Naive thymus-derived CD4-positive, alpha-beta T cell (primary cell): ENCODE results near the gene FRMD1. TPM values are rescaled to one million over a fixed set of nuclear protein-coding genes. Genes with fewer than 3 reads are reported as not detected.
A peak's percentile ranks its signal among the peaks of the same experiment; 100 is the strongest.

ENCODE experiments used
- ATAC-seq: fragments of 150-1000 bp; cut with Tn5 transposase; 2 replicates; pipeline ENCODE4 v1.10.0; 2021; ENCODE audit warnings: mild to moderate bottlenecking, moderate library complexity
- CTCF ChIA-PET: fragments of 350-600 bp; sonication (Branson Sonifier 250); formaldehyde crosslinking; loops from one replicate; lab custom pipeline; 2021; ENCODE audit warnings: antibody characterized with exemption; lab: Charles Lee
- POLR2A ChIA-PET: fragments of 350-600 bp; sonication (Branson Sonifier 250); formaldehyde crosslinking; loops from one replicate; lab custom pipeline; 2021; ENCODE audit warnings: antibody characterized with exemption, inconsistent platforms; lab: Charles Lee
- DNase-seq, 9 donors: peaks; one replicate each; pipeline versions ENCODE4 v3.0.0 to v3.0.0-alpha.2; 2020 to 2022; ENCODE audit warnings: mixed read lengths in 1 of 9
- H3K27ac ChIP-seq: one replicate; pipeline ENCODE4 v1.7.0; 2013; ENCODE audit warnings: mild to moderate bottlenecking, low read depth, low read length, moderate library complexity
- H3K27me3 ChIP-seq, 2 donors: one replicate each; pipeline ENCODE4 v1.7.0; 2013; ENCODE audit warnings: low read length in 2 of 2, mild to moderate bottlenecking in 2 of 2, moderate library complexity in 2 of 2; ENCODE audit not compliant: control insufficient read depth in 2 of 2, insufficient read depth in 2 of 2
- H3K36me3 ChIP-seq, 3 experiments: 1 replicate in 2 of 3; 2 replicates in 1 of 3; pipeline ENCODE4 v1.7.0; 2013; ENCODE audit warnings: low read length in 3 of 3, mild to moderate bottlenecking in 3 of 3, moderate library complexity in 1 of 3; ENCODE audit not compliant: insufficient read depth in 3 of 3, control insufficient read depth in 2 of 3
- H3K4me1 ChIP-seq, 2 donors: one replicate each; pipeline ENCODE4 v1.7.0; 2013; ENCODE audit warnings: low read length in 2 of 2, mild to moderate bottlenecking in 2 of 2, moderate library complexity in 1 of 2; ENCODE audit not compliant: control insufficient read depth in 2 of 2, insufficient read depth in 2 of 2
- H3K4me3 ChIP-seq: 2 replicates; pipeline ENCODE4 v1.7.0; 2013; ENCODE audit warnings: mild to moderate bottlenecking, low read length
- H3K9me3 ChIP-seq, 3 experiments: 1 replicate in 2 of 3; 2 replicates in 1 of 3; pipeline ENCODE4 v1.7.0; 2013; ENCODE audit warnings: low read length in 3 of 3; ENCODE audit not compliant: control insufficient read depth in 2 of 3
- H3K27ac Mint-ChIP-seq, 9 donors: one replicate each; pipeline ENCODE4 v1.8.0; 2020 to 2022; ENCODE audit warnings: mixed read lengths in 9 of 9, mild to moderate bottlenecking in 8 of 9, moderate library complexity in 5 of 9, inconsistent platforms in 2 of 9
- H3K27me3 Mint-ChIP-seq, 5 donors: one replicate each; pipeline ENCODE4 v1.8.0; 2021 to 2022; ENCODE audit warnings: mixed read lengths in 5 of 5, mild to moderate bottlenecking in 1 of 5
- H3K36me3 Mint-ChIP-seq, 5 donors: one replicate each; pipeline ENCODE4 v1.8.0; 2020 to 2022; ENCODE audit warnings: mixed read lengths in 5 of 5, mild to moderate bottlenecking in 3 of 5, inconsistent platforms in 1 of 5
- H3K4me1 Mint-ChIP-seq, 7 donors: one replicate each; pipeline ENCODE4 v1.8.0; 2020 to 2022; ENCODE audit warnings: mixed read lengths in 7 of 7, mild to moderate bottlenecking in 3 of 7, inconsistent platforms in 1 of 7
- H3K4me3 Mint-ChIP-seq, 10 donors: one replicate each; pipeline ENCODE4 v1.8.0; 2020 to 2022; ENCODE audit warnings: mild to moderate bottlenecking in 10 of 10, mixed read lengths in 10 of 10, moderate library complexity in 6 of 10, inconsistent platforms in 2 of 10
- H3K9me3 Mint-ChIP-seq, 11 donors: one replicate each; pipeline ENCODE4 v1.8.0; 2020 to 2022; ENCODE audit warnings: mixed read lengths in 11 of 11, mild to moderate bottlenecking in 4 of 11, inconsistent platforms in 1 of 11, moderate library complexity in 1 of 11
- intact Hi-C, 2 donors: fragments of 100-400 bp; cut with micrococcal nuclease; formaldehyde crosslinking; loops; one replicate each; pipeline ENCODE4 v1.15.1; 2023
- polyA plus RNA-seq, 2 donors: library from polyadenylated mRNA; unstranded; fragments of 300-500 nt; fragmentation: Illumina TruSeq; gene quantifications; one replicate each; pipeline ENCODE4 v1.2.3, GENCODE V29; 2021
- total RNA-seq, 6 experiments: library from RNA in 5 of 6; stranded (reverse) in 5 of 6; gene quantifications; 1 replicate in 5 of 6; 2 replicates in 1 of 6; pipeline ENCODE4 v1.2.3 and lab custom pipeline; 2021 to 2026

The FRMD1 gene
- total and polyA plus RNA-seq, 7 experiments from 2014 or later = not detected

DNA sequence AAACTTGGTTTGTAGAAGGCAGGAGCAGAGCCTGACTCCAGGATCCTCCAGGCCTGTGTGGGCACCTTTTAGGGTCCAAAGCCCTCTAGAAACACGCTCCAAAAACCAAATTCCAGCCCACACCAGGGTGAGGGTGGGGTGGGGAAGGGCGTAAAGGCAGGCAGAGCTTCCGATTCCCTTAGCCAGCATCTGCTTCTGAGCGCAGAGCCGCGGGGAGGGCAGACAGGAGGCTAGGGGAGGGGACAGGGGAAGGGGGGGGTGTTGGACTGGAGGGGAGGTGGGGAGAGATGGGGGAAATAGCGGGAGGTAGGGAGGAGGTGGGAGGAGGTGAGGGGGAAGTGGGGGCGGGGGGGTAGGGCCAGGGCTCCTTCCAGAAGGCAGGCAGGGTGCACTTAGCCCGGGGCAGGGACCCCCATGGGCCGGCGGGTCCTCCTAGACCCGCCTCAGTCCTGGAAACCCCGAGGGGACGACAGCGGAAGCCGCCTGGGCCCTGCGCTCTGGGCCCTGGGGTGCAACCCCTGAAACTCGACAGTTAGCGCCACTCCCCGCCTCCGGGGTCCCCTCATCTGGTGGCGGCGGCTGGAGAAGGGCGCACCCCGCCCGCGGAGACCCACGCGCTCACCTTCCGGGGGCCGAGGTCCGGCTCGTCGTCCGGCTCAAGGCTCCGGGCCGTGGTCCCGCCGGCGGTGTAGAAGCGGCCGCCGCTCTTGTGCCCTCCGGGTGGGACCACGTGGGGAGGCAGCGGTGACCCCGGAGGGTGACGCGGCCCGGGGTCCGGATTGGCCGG, 22.0 kb upstream of the FRMD1 start:
- no peak for ATAC-seq
- H3K9me3 Mint-ChIP-seq = peaks cover 0 to 2% (median 0%) of the 10 kb centered on the region in 11 donors
- peak in 1 of 9 donors; percentile 6 for DNase-seq
- Histone ChIP-seq H3K9me3 (no peaks in the 10 kb centered on the region), H3K27ac (no peak overlapping the region), H3K4me3 (no peak overlapping the region), H3K36me3 (no peaks in the 10 kb centered on the region), H3K27me3 (no peaks in the 10 kb centered on the region), H3K4me1 (no peaks in the 10 kb centered on the region)
- POLR2A ChIA-PET = no interaction called here
- no peaks in the 10 kb centered on the region for H3K36me3 Mint-ChIP-seq
- peaks cover 26 to 60% (median 37%) of the 10 kb centered on the region in 5 donors for H3K27me3 Mint-ChIP-seq
- CTCF ChIA-PET = no interaction called here
- intact Hi-C loops = no loop called here
- no peak overlapping the region for H3K27ac Mint-ChIP-seq
- peaks cover 0 to 4% (median 0%) of the 10 kb centered on the region in 7 donors for H3K4me1 Mint-ChIP-seq
- no peak overlapping the region for H3K4me3 Mint-ChIP-seq

DNA sequence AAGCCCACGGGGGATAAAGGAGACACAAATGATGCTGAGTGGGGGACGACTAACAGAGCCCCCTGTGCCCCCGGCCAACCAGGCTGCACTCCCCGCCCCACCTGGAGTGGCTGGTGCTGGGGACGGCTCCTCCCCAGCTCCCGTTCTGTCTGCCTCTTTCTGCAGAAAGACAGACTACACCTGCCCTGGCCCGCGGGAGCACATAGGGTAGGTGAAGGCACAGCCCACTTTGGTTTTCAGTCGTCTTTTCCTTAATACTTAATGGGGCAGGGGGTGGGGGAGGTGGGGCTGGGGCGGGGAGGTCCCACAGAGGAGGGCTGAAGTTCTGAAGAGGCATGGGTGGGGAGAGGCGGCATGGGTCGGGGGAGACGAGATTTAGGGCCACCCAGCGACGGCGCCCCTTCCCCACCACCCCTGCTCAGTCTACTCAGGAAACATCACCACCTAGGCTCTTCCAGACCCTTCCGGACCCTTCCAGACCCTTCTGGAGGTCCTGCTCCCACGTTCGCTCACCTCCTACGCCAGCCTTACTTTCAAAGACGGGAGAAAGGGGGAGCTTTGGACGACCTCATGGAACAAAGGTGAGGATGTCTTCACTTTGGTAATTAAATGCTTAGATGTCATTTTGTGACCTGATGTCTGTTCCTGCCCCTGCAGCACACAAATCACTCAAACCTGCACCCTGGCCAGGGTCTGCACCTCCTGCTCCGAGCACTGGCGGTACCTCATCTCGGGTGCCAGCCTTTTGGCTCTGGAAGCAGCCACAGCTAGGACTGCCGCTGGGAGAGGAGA, 21.2 kb upstream of the FRMD1 start:
- peak in 1 of 9 donors; percentile 1 for DNase-seq
- H3K36me3 Mint-ChIP-seq = no peaks in the 10 kb centered on the region
- H3K4me3 Mint-ChIP-seq = no peak overlapping the region
- CTCF ChIA-PET = no interaction called here
- Histone ChIP-seq H3K27ac (no peak overlapping the region), H3K27me3 (no peaks in the 10 kb centered on the region), H3K36me3 (no peaks in the 10 kb centered on the region), H3K4me1 (no peaks in the 10 kb centered on the region), H3K4me3 (no peak overlapping the region), H3K9me3 (no peaks in the 10 kb centered on the region)
- no peak for ATAC-seq
- peaks cover 0 to 2% (median 0%) of the 10 kb centered on the region in 11 donors for H3K9me3 Mint-ChIP-seq
- intact Hi-C loops = no loop called here
- POLR2A ChIA-PET = no interaction called here
- H3K27ac Mint-ChIP-seq = no peak overlapping the region
- H3K27me3 Mint-ChIP-seq = peaks cover 26 to 53% (median 37%) of the 10 kb centered on the region in 5 donors
- H3K4me1 Mint-ChIP-seq = peaks cover 0 to 4% (median 0%) of the 10 kb centered on the region in 7 donors

DNA sequence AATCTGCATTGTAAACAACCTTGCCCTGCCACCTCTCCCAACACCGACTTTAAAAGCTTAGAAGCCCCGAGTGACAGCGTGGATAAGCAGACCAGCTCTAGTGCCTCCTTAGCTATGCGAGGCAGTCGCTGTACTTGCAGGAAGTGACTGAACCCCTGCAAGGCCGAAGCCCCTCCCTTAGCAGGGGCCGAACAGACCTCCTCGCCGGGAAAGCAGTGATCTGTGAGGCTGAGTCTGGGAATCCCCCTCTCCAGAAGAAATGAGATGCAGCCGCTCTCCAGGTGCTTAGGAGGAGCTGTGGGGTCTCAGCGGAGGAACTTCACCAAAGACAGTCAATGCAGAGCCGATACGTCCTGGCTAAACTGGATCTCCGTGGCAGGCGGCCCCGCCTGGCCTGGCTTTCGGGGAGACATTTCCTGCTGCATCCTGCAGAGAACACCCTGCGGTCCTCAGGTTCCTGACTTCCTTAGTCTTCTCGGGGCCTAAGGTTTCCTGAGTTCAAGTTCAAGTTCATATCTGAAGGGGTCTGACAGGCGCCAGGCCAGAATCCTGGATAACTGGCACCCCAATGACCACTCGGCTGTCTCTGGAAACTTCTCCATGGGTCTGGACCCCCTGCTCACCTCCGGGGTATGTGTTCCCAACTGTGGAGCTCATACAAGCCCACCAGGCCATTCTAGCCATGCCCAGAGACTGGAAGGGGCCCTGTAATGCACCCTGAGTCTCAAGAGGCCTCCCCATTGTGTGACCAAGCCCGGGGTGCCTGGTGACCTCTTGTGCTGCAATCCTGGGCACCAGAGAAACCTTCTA, 20.4 kb upstream of the FRMD1 start:
- Mint-ChIP-seq H3K27ac (no peak overlapping the region), H3K27me3 (peaks cover 23 to 45% (median 29%) of the 10 kb centered on the region in 5 donors), H3K4me3 (no peak overlapping the region), H3K4me1 (peaks cover 0 to 4% (median 0%) of the 10 kb centered on the region in 7 donors), H3K9me3 (peaks cover 0 to 2% (median 0%) of the 10 kb centered on the region in 11 donors), H3K36me3 (no peaks in the 10 kb centered on the region)
- intact Hi-C loops = no loop called here
- ChIA-PET CTCF (no interaction called here), POLR2A (no interaction called here)
- H3K4me1 ChIP-seq = no peaks in the 10 kb centered on the region
- H3K4me3 ChIP-seq = no peak overlapping the region
- DNase-seq (peak in 1 of 9 donors; percentile 6), ATAC-seq (no peak)
- no peak overlapping the region for H3K27ac ChIP-seq
- no peaks in the 10 kb centered on the region for H3K27me3 ChIP-seq
- H3K9me3 ChIP-seq = no peaks in the 10 kb centered on the region
- H3K36me3 ChIP-seq = no peaks in the 10 kb centered on the region

DNA sequence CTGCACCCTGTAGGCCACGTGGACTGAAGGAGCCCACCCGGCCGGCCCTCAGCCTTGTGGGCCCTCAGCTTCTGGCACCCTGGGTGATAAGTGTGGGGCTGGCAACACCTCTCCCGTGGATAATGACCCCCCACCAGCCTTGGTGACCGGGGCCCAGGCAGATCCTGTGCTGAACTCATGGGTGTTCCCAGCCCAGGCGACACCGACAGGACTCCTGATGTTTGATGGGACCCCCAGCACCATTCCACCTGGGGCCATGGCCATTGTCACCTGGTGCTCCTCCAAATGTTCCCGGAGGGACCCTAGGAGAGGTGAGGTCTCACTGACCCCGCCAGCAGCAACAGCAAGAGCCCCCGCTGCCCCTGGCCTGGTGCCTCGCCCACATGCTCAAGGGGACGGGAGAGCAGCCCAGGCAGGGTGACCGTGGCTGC, 19.4 kb upstream of the FRMD1 start:
- Histone ChIP-seq H3K4me1 (no peaks in the 10 kb centered on the region), H3K27me3 (no peaks in the 10 kb centered on the region), H3K4me3 (no peak overlapping the region), H3K36me3 (no peaks in the 10 kb centered on the region), H3K9me3 (no peaks in the 10 kb centered on the region), H3K27ac (no peak overlapping the region)
- ATAC-seq (no peak), DNase-seq (peak in 1 of 9 donors; percentile 6)
- intact Hi-C loops = no loop called here
- Mint-ChIP-seq H3K4me3 (no peak overlapping the region), H3K36me3 (no peaks in the 10 kb centered on the region), H3K27ac (no peak overlapping the region), H3K9me3 (peaks cover 0 to 2% (median 0%) of the 10 kb centered on the region in 11 donors), H3K4me1 (peaks cover 0 to 4% (median 0%) of the 10 kb centered on the region in 7 donors), H3K27me3 (peaks cover 16 to 36% (median 23%) of the 10 kb centered on the region in 5 donors)
- POLR2A ChIA-PET = no interaction called here
- CTCF ChIA-PET = no interaction called here

DNA sequence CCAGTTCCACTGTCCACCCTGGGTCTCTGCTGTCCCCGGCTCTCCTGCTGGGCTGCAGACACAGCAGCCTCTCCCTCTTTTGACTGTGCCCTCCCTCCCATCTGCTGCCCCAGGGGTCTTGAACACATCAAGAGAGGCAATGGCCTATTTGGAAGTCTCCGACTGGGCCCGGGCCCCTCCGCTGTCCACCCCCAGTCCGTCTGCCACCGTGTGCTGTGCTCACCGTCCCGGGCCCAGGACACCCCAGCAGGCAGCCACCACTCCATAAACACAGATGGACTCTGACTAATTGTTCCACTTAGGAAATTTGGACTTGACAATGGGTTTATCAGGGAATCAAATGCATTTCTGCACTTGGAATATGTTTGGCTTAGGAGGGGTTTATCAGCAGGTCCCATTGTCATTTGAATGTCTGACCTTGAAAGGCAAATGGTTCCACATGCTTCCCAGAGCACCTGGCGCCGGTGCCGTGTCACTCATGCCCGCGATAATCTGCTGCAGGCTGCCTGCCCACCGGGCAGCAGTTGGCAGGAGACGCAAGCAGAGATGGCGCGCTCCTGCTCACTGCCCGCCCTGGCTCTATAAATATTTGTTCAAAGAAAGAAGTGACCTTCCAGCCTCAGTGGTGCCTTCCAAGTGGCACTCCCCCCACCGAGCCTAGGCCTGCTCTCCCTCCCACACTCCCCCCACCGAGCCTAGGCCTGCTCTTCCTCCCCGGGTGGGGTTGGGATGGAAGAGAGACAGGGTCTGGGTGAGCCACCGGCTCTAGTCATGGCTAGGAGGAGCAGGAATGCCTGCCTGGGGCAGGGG, 18.8 kb upstream of the FRMD1 start:
- Mint-ChIP-seq H3K27ac (no peak overlapping the region), H3K36me3 (no peaks in the 10 kb centered on the region), H3K27me3 (peaks cover 10 to 30% (median 18%) of the 10 kb centered on the region in 5 donors), H3K9me3 (peaks cover 0 to 2% (median under 1%) of the 10 kb centered on the region in 11 donors), H3K4me1 (peaks cover 0 to 4% (median 0%) of the 10 kb centered on the region in 7 donors), H3K4me3 (no peak overlapping the region)
- CTCF ChIA-PET = no interaction called here
- Histone ChIP-seq H3K27me3 (no peaks in the 10 kb centered on the region), H3K9me3 (peaks cover 0 to under 1% (median 0%) of the 10 kb centered on the region in 3 experiments), H3K4me3 (no peak overlapping the region), H3K36me3 (no peaks in the 10 kb centered on the region), H3K4me1 (no peaks in the 10 kb centered on the region), H3K27ac (no peak overlapping the region)
- intact Hi-C loops = no loop called here
- POLR2A ChIA-PET = no interaction called here
- ATAC-seq = no peak
- peak in 1 of 9 donors; percentile 1 for DNase-seq

DNA sequence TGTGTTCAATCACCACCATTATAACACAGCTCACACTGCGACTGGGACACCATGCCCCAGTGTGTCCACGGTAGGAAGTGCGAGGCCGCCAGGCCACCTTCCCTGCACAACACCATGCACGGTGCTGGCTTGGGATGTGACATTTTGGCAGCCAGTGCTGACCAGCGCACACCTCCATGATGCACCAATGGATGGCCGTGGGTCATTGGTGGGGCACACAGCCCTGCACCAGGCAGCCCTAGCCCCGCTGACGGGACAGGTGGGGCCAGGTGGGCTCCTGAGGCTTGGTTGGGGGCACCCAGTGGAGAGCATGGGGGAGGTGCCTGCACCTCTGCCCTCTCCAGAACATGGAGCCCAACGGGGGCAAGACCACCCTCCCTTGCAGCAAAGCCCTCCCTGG, 18.2 kb upstream of the FRMD1 start:
- Mint-ChIP-seq H3K36me3 (peaks cover 0 to under 1% (median 0%) of the 10 kb centered on the region in 5 donors), H3K4me3 (no peak overlapping the region), H3K27ac (no peak overlapping the region), H3K9me3 (peaks cover 0 to 6% (median 1%) of the 10 kb centered on the region in 11 donors), H3K27me3 (peaks cover 4 to 23% (median 12%) of the 10 kb centered on the region in 5 donors), H3K4me1 (peaks cover 0 to 4% (median 0%) of the 10 kb centered on the region in 7 donors)
- ChIA-PET CTCF (no interaction called here), POLR2A (no interaction called here)
- no peaks in the 10 kb centered on the region for H3K36me3 ChIP-seq
- ATAC-seq = no peak
- no peaks in the 10 kb centered on the region for H3K27me3 ChIP-seq
- no peak overlapping the region for H3K27ac ChIP-seq
- peak in 1 of 9 donors; percentile 7 for DNase-seq
- intact Hi-C loops = no loop called here
- no peaks in the 10 kb centered on the region for H3K4me1 ChIP-seq
- H3K9me3 ChIP-seq = peaks cover 0 to 6% (median 0%) of the 10 kb centered on the region in 3 experiments
- no peak overlapping the region for H3K4me3 ChIP-seq
